ENCODE results near the gene REEP6. TPM values are rescaled to one million over a fixed set of nuclear protein-coding genes. Genes with fewer than 3 reads are reported as not detected.

REEP6 gene
- total and polyA plus RNA-seq, 2 donors (not counting 1 experiment from before 2014, with no cell fraction given), result 0.47 to 0.99 TPM

DNA sequence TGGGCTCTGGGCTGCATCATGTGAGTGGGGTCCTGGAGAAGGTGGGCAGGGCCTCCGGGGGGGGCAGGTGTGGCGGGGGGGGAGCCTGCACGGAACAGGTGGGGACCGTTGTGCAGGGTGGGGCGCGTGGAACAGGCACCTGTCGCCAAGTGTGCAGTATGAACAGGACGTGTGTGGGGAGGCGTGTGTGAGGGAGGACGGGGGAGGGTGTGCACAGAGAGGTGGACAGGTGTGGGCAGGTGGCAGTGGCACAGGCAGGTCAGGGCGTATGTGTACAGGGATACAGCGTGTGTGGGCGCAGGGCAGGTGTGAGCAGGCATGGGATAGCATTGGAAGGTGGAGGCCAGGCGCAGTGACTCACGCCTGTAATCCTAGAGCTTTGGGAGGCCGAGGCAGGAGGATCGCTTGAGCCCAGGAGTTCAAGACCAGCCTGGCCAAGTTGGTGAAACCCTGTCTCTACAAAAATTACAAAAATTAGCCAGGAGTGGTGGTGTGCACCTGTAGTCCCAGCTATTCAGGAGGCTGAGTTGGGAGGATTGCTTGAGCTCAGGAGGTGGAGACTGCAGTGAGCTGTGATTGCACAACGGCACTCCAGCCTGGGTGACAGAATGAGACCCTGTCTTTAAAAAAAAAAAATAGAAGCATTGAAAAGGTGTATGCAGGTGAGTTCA lies 36.1 kb downstream of the REEP6 start:
- Histone ChIP-seq H3K9ac (ENCODE audit: insufficient read depth, low read length) (no peak overlapping the region), H3K9me3 (ENCODE audit: control insufficient read depth, insufficient read depth, low read depth, low read length) (no peaks in the 10 kb centered on the region), H3K27ac (ENCODE audit: insufficient read depth, low read length) (no peak overlapping the region), H4K20me1 (ENCODE audit: control insufficient read depth, extremely low read depth, insufficient read depth, low read length) (no peaks in the 10 kb centered on the region), H3K4me3 (replicated peaks in 1 of 4; ENCODE audit: control extremely low read depth in 1 of 4, insufficient read depth in 1 of 4, low read depth in 3 of 4, low read length in 4 of 4) (no peak overlapping the region), H3K79me2 (ENCODE audit: control insufficient read depth, insufficient read depth, low read length) (no peaks in the 10 kb centered on the region), H3K36me3 (ENCODE audit: control insufficient read depth, insufficient read depth, low read length) (no peaks in the 10 kb centered on the region), H2AFZ (ENCODE audit: low read length) (no peak overlapping the region), H3K27me3 (ENCODE audit: control insufficient read depth, insufficient read depth, low read length) (peaks cover 18% of the 10 kb centered on the region), H3K4me1 (ENCODE audit: control insufficient read depth, extremely low read depth, insufficient read depth, low read length) (no peaks in the 10 kb centered on the region), H3K4me2 (ENCODE audit: extremely low read depth, insufficient read depth, low read length) (no peak overlapping the region)
- TF ChIP-seq, protein P1, sequence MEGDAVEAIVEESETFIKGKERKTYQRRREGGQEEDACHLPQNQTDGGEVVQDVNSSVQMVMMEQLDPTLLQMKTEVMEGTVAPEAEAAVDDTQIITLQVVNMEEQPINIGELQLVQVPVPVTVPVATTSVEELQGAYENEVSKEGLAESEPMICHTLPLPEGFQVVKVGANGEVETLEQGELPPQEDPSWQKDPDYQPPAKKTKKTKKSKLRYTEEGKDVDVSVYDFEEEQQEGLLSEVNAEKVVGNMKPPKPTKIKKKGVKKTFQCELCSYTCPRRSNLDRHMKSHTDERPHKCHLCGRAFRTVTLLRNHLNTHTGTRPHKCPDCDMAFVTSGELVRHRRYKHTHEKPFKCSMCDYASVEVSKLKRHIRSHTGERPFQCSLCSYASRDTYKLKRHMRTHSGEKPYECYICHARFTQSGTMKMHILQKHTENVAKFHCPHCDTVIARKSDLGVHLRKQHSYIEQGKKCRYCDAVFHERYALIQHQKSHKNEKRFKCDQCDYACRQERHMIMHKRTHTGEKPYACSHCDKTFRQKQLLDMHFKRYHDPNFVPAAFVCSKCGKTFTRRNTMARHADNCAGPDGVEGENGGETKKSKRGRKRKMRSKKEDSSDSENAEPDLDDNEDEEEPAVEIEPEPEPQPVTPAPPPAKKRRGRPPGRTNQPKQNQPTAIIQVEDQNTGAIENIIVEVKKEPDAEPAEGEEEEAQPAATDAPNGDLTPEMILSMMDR (conservative IDR thresholded peaks at IDR 0.05 in 1 of 2, IDR thresholded peaks at IDR 0.05 in 1 of 2; ENCODE audit: low read depth in 1 of 2, low read length in 2 of 2), result no peak
- no peak for TF ChIP-seq EZH2 (IDR thresholded peaks at IDR 0.05; ENCODE audit: low read length, missing control alignments)
- no peak for DNase-seq (ENCODE audit: low read depth in 2 of 2)

DNA sequence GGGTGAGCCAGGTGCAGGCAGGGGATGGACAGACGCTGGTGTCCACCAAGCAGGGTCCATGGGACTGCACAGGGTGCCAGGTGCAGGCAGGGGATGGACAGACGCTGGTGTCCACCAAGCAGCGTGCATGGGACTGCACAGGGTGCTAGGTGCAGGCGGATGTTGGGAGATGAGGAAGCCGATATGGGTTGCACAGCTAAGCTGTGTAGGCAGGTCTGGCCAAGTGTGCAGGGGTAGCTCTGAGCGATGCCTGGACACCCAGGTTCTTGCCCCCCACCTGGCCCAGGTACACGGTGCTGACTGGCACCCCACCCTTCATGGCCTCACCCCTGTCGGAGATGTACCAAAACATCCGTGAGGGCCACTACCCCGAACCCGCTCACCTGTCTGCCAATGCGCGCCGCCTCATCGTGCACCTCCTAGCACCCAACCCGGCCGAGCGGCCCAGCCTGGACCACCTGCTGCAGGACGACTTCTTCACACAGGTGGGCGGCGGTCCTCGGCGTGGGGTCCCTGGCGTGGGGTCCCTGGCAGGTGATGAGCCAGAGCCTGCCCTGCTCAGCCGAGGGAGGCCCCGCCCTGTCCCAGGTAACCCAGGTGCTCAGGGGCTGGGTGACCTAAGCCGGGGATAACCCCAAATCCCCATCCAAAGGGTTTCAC lies 36.8 kb downstream of the REEP6 start:
- Histone ChIP-seq H3K4me1 (ENCODE audit: control insufficient read depth, extremely low read depth, insufficient read depth, low read length) (no peaks in the 10 kb centered on the region), H3K27ac (ENCODE audit: insufficient read depth, low read length) (no peak overlapping the region), H3K36me3 (ENCODE audit: control insufficient read depth, insufficient read depth, low read length) (no peaks in the 10 kb centered on the region), H4K20me1 (ENCODE audit: control insufficient read depth, extremely low read depth, insufficient read depth, low read length) (no peaks in the 10 kb centered on the region), H2AFZ (ENCODE audit: low read length) (no peak overlapping the region), H3K79me2 (ENCODE audit: control insufficient read depth, insufficient read depth, low read length) (no peaks in the 10 kb centered on the region), H3K9me3 (ENCODE audit: control insufficient read depth, insufficient read depth, low read depth, low read length) (no peaks in the 10 kb centered on the region), H3K9ac (ENCODE audit: insufficient read depth, low read length) (no peak overlapping the region), H3K4me2 (ENCODE audit: extremely low read depth, insufficient read depth, low read length) (no peak overlapping the region), H3K27me3 (ENCODE audit: control insufficient read depth, insufficient read depth, low read length) (peaks cover 18% of the 10 kb centered on the region), H3K4me3 (replicated peaks in 1 of 4; ENCODE audit: control extremely low read depth in 1 of 4, insufficient read depth in 1 of 4, low read depth in 3 of 4, low read length in 4 of 4) (no peak overlapping the region)
- TF ChIP-seq, protein P1 (conservative IDR thresholded peaks at IDR 0.05 in 1 of 2, IDR thresholded peaks at IDR 0.05 in 1 of 2; ENCODE audit: low read depth in 1 of 2, low read length in 2 of 2), result no peak
- no peak for TF ChIP-seq EZH2 (IDR thresholded peaks at IDR 0.05; ENCODE audit: low read length, missing control alignments)
- DNase-seq (ENCODE audit: low read depth in 2 of 2), result no peak

DNA sequence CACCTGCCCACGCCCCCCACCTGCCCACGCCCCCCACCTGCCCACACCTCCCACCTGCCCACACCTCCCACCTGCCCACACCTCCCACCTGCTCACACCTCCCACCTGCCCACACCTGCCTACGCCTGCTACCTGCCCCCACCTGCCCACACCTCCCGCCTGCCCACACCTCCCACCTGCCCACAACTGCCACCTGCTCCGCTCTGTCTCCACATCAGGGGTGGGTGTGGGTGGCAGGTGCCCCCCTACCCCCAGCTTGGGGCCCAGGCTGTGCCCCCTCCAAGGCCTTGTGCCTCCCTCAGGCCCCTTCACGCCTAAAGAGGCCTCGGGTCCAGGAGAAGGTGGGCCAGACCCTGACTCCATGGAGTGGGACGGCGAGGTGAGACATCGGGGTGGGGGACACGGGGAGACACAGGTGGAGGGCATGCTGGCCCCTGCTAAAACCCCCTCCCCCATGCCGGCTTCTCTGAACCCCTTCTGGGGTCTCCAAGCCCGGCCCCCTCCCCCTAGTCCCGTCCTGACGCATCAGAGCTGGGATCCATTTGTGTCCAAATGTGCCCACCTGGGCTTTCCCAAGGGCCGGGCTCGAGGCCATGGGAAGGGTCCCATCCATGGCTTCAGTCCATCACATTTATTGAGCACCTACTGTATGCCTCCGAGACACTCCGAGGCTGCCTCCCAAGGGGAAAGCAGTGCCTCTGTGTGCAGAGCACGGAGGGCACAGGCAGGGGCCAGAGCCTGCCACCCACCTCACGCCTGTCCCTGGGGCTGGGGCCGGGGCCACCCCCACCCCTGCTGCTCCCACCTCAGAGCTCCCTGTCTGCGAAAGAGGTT lies 37.8 kb downstream of the REEP6 start:
- no peaks in the 10 kb centered on the region for H3K36me3 ChIP-seq (ENCODE audit: control insufficient read depth, insufficient read depth, low read length)
- H3K79me2 ChIP-seq (ENCODE audit: control insufficient read depth, insufficient read depth, low read length), result no peaks in the 10 kb centered on the region
- peaks cover 13% of the 10 kb centered on the region for H3K27me3 ChIP-seq (ENCODE audit: control insufficient read depth, insufficient read depth, low read length)

More for the DNA sequence above, 37.8 kb downstream of the REEP6 start:
- Histone ChIP-seq H2AFZ (ENCODE audit: low read length) (no peak overlapping the region), H3K9ac (ENCODE audit: insufficient read depth, low read length) (no peak overlapping the region), H3K4me2 (ENCODE audit: extremely low read depth, insufficient read depth, low read length) (no peak overlapping the region), H4K20me1 (ENCODE audit: control insufficient read depth, extremely low read depth, insufficient read depth, low read length) (no peaks in the 10 kb centered on the region), H3K4me3 (replicated peaks in 1 of 4; ENCODE audit: control extremely low read depth in 1 of 4, insufficient read depth in 1 of 4, low read depth in 3 of 4, low read length in 4 of 4) (no peak overlapping the region), H3K9me3 (ENCODE audit: control insufficient read depth, insufficient read depth, low read depth, low read length) (no peaks in the 10 kb centered on the region), H3K4me1 (ENCODE audit: control insufficient read depth, extremely low read depth, insufficient read depth, low read length) (no peaks in the 10 kb centered on the region), H3K27ac (ENCODE audit: insufficient read depth, low read length) (no peak overlapping the region)
- no peak for TF ChIP-seq EZH2 (IDR thresholded peaks at IDR 0.05; ENCODE audit: low read length, missing control alignments)
- TF ChIP-seq, protein P1 (conservative IDR thresholded peaks at IDR 0.05 in 1 of 2, IDR thresholded peaks at IDR 0.05 in 1 of 2; ENCODE audit: low read depth in 1 of 2, low read length in 2 of 2), result no peak
- no peak for DNase-seq (ENCODE audit: low read depth in 2 of 2)
